Fibroblast of lung (primary cell): Measurements from ENCODE around the gene SMR3A. TPM values are rescaled to one million over a fixed set of nuclear protein-coding genes. Genes with fewer than 3 reads are reported as not detected.

Source experiments
- DNase-seq, 2 donors: peaks; one replicate each; pipeline versions ENCODE4 v3.0.0 to v3.0.0-alpha.2; 2010; ENCODE audit warnings: low read depth in 2 of 2
- H2AFZ ChIP-seq: 2 replicates; pipeline ENCODE4 v1.5.1; 2012; ENCODE audit warnings: low read length, control low read depth, inconsistent platforms
- H3K27ac ChIP-seq: 2 replicates; pipeline ENCODE4 v1.5.1; 2011; ENCODE audit warnings: low read length, control low read depth; ENCODE audit not compliant: insufficient read depth
- H3K27me3 ChIP-seq: 2 replicates; pipeline ENCODE4 v1.5.1; 2011; ENCODE audit warnings: mild to moderate bottlenecking, low read length; ENCODE audit not compliant: control insufficient read depth, insufficient read depth
- H3K36me3 ChIP-seq: 2 replicates; pipeline ENCODE4 v1.5.1; 2011; ENCODE audit warnings: low read length; ENCODE audit not compliant: control insufficient read depth, insufficient read depth
- H3K4me1 ChIP-seq: 2 replicates; pipeline ENCODE4 v1.5.1; 2011; ENCODE audit warnings: low read length; ENCODE audit not compliant: control insufficient read depth, insufficient read depth; ENCODE audit errors: extremely low read depth
- H3K4me2 ChIP-seq: 2 replicates; pipeline ENCODE4 v1.5.1; 2011; ENCODE audit warnings: low read length, control low read depth; ENCODE audit not compliant: insufficient read depth; ENCODE audit errors: extremely low read depth
- H3K4me3 ChIP-seq, 4 experiments: fragments of 200-600 bp in 1 of 4; sonication (generic) in 1 of 4; replicated peaks in 1 of 4; 2 replicates each; pipeline ENCODE4 v1.5.1; 2011 to 2016; ENCODE audit warnings: low read length in 4 of 4, low read depth in 3 of 4, mild to moderate bottlenecking in 3 of 4, control low read depth in 2 of 4, inconsistent platforms in 1 of 4, mixed read lengths in 1 of 4; ENCODE audit not compliant: insufficient read depth in 1 of 4; ENCODE audit errors: control extremely low read depth in 1 of 4
- H3K79me2 ChIP-seq: 2 replicates; pipeline ENCODE4 v1.5.1; 2012; ENCODE audit warnings: mild to moderate bottlenecking, low read length, inconsistent platforms; ENCODE audit not compliant: control insufficient read depth, insufficient read depth
- H3K9ac ChIP-seq: 2 replicates; pipeline ENCODE4 v1.5.1; 2011; ENCODE audit warnings: mild to moderate bottlenecking, low read length, control low read depth; ENCODE audit not compliant: insufficient read depth
- H3K9me3 ChIP-seq: 2 replicates; pipeline ENCODE4 v1.5.1; 2012; ENCODE audit warnings: low read depth, low read length; ENCODE audit not compliant: control insufficient read depth, insufficient read depth
- H4K20me1 ChIP-seq: 2 replicates; pipeline ENCODE4 v1.5.1; 2011; ENCODE audit warnings: low read length; ENCODE audit not compliant: control insufficient read depth, insufficient read depth; ENCODE audit errors: extremely low read depth
- CTCF ChIP-seq, 2 donors: IDR thresholded peaks in 1 of 2; conservative IDR thresholded peaks in 1 of 2; 1 replicate in 1 of 2; 2 replicates in 1 of 2; pipeline ENCODE4 v1.5.1; 2011 to 2012; ENCODE audit warnings: low read length in 2 of 2, control low read depth in 1 of 2, inconsistent platforms in 1 of 2, low read depth in 1 of 2, mild to moderate bottlenecking in 1 of 2
- EZH2 ChIP-seq: IDR thresholded peaks from 2 replicates; pipeline ENCODE4 v1.5.1; 2012; ENCODE audit warnings: low read length, control low read depth, mild to moderate bottlenecking; ENCODE audit errors: missing control alignments
- polyA plus RNA-seq, 2 donors: library from polyadenylated mRNA; depleted of rRNA in 1 of 2; stranded (reverse) in 1 of 2; unstranded in 1 of 2; fragments of >200 nt; gene quantifications; 2 replicates each; pipeline ENCODE4 v1.2.1, GENCODE V29; 2011 to 2012; ENCODE audit warnings: missing spikeins in 1 of 2
- total RNA-seq: library from RNA; depleted of rRNA; stranded (reverse); fragments of >200 nt; gene quantifications from 2 replicates; pipeline ENCODE4 v1.2.1, GENCODE V29; 2014

Gene SMR3A
- total and polyA plus RNA-seq, 2 donors (not counting 1 experiment from before 2014, with no cell fraction given), result not detected

- H3K9me3 ChIP-seq, result no peaks in the 10 kb centered on the region
Measured at GRCh38 chr4:70326052-70326451, 34.5 kb upstream of the SMR3A start.

GRCh38 chr4:70334681-70335080, 25.9 kb upstream of the SMR3A start, which contains the start of gene CABS1:
TSS of gene CABS1 (plus strand) at chr4:70334981. CDS start at chr4:70335040, 59 bp downstream.
- Histone ChIP-seq H3K4me3 (no peak within 1 kb of the TSS), H2AFZ (no peak within 1 kb of the TSS), H3K79me2 (no peaks in the 10 kb centered on the region), H3K9me3 (no peaks in the 10 kb centered on the region), H3K9ac (no peak within 1 kb of the TSS), H3K4me1 (no peaks in the 10 kb centered on the region), H3K27me3 (no peaks in the 10 kb centered on the region), H3K36me3 (no peaks in the 10 kb centered on the region), H4K20me1 (no peaks in the 10 kb centered on the region), H3K27ac (no peak within 1 kb of the TSS), H3K4me2 (no peak within 1 kb of the TSS)
- TF ChIP-seq CTCF (conservative IDR thresholded peaks at IDR 0.05 in 1 of 2, IDR thresholded peaks at IDR 0.05 in 1 of 2; ENCODE audit: low read depth in 1 of 2, low read length in 2 of 2) (no peak), EZH2 (no peak)
- no peak for DNase-seq

More at GRCh38 chr4:70326052-70326451, 34.5 kb upstream of the SMR3A start:
- H3K4me2 ChIP-seq, result no peak overlapping the region
- no peak overlapping the region for H3K27ac ChIP-seq
- no peak overlapping the region for H2AFZ ChIP-seq
- no peaks in the 10 kb centered on the region for H3K4me1 ChIP-seq
- H4K20me1 ChIP-seq, result no peaks in the 10 kb centered on the region
- no peak overlapping the region for H3K4me3 ChIP-seq
- H3K79me2 ChIP-seq, result no peaks in the 10 kb centered on the region
- no peaks in the 10 kb centered on the region for H3K36me3 ChIP-seq
- DNase-seq, result no peak
- no peaks in the 10 kb centered on the region for H3K27me3 ChIP-seq
- no peak for TF ChIP-seq CTCF (conservative IDR thresholded peaks at IDR 0.05 in 1 of 2, IDR thresholded peaks at IDR 0.05 in 1 of 2; ENCODE audit: low read depth in 1 of 2, low read length in 2 of 2)
- no peak for TF ChIP-seq EZH2
- H3K9ac ChIP-seq, result no peak overlapping the region

- no peak overlapping the region for H3K4me2 ChIP-seq
- no peaks in the 10 kb centered on the region for H3K36me3 ChIP-seq
- TF ChIP-seq EZH2, result no peak
- TF ChIP-seq CTCF (conservative IDR thresholded peaks at IDR 0.05 in 1 of 2, IDR thresholded peaks at IDR 0.05 in 1 of 2; ENCODE audit: low read depth in 1 of 2, low read length in 2 of 2), result no peak
- no peak for DNase-seq
- no peaks in the 10 kb centered on the region for H3K9me3 ChIP-seq
- H3K27me3 ChIP-seq, result no peaks in the 10 kb centered on the region
- H4K20me1 ChIP-seq, result no peaks in the 10 kb centered on the region
- no peak overlapping the region for H3K27ac ChIP-seq
- no peaks in the 10 kb centered on the region for H3K4me1 ChIP-seq
- no peak overlapping the region for H3K4me3 ChIP-seq
- no peak overlapping the region for H3K9ac ChIP-seq
- no peaks in the 10 kb centered on the region for H3K79me2 ChIP-seq
- H2AFZ ChIP-seq, result no peak overlapping the region
Measured at GRCh38 chr4:70336043-70336442, 24.5 kb upstream of the SMR3A start.
